HUES64 (cell line): ENCODE measurements around the gene UBE2Q2.
"Not testable (repeated sequence)": the region's sequence is repeated elsewhere in the genome, so short reads cannot be mapped to it uniquely, and the experiment has no call there.

Experiments used
- H3K27ac ChIP-seq: 2 replicates; pipeline ENCODE4 v1.7.0; 2013; ENCODE audit warnings: low read depth, low read length, inconsistent platforms
- H3K27me3 ChIP-seq: 2 replicates; pipeline ENCODE4 v1.6.1; 2013; ENCODE audit warnings: mild to moderate bottlenecking, low read length; ENCODE audit not compliant: insufficient read depth
- H3K36me3 ChIP-seq: 2 replicates; pipeline ENCODE4 v1.6.1; 2013; ENCODE audit warnings: mild to moderate bottlenecking, low read length; ENCODE audit not compliant: insufficient read depth
- H3K4me1 ChIP-seq: 2 replicates; pipeline ENCODE4 v1.6.1; 2013; ENCODE audit warnings: mild to moderate bottlenecking, low read length, moderate library complexity; ENCODE audit not compliant: insufficient read depth
- H3K4me3 ChIP-seq: 2 replicates; pipeline ENCODE4 v1.5.1; 2013; ENCODE audit warnings: mild to moderate bottlenecking, low read length, moderate library complexity
- H3K9ac ChIP-seq: 2 replicates; pipeline ENCODE4 v1.6.1; 2013; ENCODE audit warnings: mild to moderate bottlenecking, low read depth, low read length
- H3K9me3 ChIP-seq: 2 replicates; pipeline ENCODE4 v1.6.1; 2013; ENCODE audit warnings: low read depth, low read length; ENCODE audit not compliant: insufficient read depth
- WGBS: fragments of 150-250, 120-280 bp; methylation state at CpG from one replicate; pipeline ENCODE4 v1.1.7; 2013; ENCODE audit warnings: missing lambda C conversion rate; 5-methylcytosine and 5-hydroxymethylcytosine counted together

UBE2Q2 gene

DNA sequence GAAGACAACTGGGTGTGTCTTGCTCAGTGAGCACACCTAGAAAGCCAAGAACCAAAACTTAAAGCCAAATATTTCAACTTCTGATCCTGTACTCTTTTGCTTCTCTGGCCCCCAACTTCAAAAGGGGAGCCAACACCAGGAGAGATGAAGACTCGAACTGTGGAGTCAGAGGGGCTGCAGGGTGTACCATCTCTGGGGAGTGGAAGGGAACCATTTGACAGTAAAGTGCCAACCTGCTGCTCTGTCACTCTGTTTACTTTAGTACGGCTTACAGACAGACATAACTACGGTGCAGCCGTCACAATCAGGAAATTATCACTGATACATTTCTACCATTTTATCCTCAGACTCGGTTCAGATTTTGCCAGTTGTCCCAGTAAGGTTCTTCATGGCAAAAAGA, 62.0 kb downstream of the UBE2Q2 start:
- H3K9ac ChIP-seq = no peak overlapping the region
- H3K4me1 ChIP-seq = peaks cover 17% of the 10 kb centered on the region
- no peaks in the 10 kb centered on the region for H3K9me3 ChIP-seq
- no peak overlapping the region for H3K27ac ChIP-seq
- no peaks in the 10 kb centered on the region for H3K27me3 ChIP-seq
- 97% methylated on average over 5 of the region's 5 CpGs for WGBS
- peaks cover 57% of the 10 kb centered on the region for H3K36me3 ChIP-seq
- H3K4me3 ChIP-seq = no peak overlapping the region

- 94% methylated on average over 3 of the region's 3 CpGs for WGBS
- not testable (repeated sequence) for H3K4me3 ChIP-seq, H3K9ac ChIP-seq, H3K27ac ChIP-seq, H3K4me1 ChIP-seq, H3K27me3 ChIP-seq, H3K9me3 ChIP-seq
- H3K36me3 ChIP-seq = peaks cover 72% of the 10 kb centered on the region
Measured at GRCh38 chr15:75910355-75910754, 67.1 kb downstream of the UBE2Q2 start.

DNA sequence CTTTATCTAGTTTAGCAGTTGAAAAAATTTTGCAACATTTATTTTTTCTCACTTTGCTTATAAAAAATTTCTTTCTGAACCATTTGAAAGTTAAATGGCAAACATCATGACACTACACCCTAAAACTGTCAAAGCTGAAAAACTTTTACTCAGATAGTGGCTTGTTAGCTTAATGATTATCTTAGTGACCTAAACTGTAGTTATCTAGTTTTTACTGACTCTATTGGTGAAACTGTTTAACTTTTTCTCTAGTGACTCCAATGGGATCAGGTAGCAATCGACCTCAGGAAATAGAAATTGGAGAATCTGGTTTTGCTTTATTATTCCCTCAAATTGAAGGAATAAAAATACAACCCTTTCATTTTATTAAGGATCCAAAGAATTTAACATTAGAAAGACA, 73.7 kb downstream of the UBE2Q2 start:
- H3K27me3 ChIP-seq = no peaks in the 10 kb centered on the region
- no peaks in the 10 kb centered on the region for H3K4me1 ChIP-seq
- no peak overlapping the region for H3K9ac ChIP-seq
- H3K36me3 ChIP-seq = peaks cover 72% of the 10 kb centered on the region
- H3K9me3 ChIP-seq = no peaks in the 10 kb centered on the region
- WGBS = 100% methylated on average over 1 of the region's 1 CpG
- no peak overlapping the region for H3K4me3 ChIP-seq
- H3K27ac ChIP-seq = no peak overlapping the region

DNA sequence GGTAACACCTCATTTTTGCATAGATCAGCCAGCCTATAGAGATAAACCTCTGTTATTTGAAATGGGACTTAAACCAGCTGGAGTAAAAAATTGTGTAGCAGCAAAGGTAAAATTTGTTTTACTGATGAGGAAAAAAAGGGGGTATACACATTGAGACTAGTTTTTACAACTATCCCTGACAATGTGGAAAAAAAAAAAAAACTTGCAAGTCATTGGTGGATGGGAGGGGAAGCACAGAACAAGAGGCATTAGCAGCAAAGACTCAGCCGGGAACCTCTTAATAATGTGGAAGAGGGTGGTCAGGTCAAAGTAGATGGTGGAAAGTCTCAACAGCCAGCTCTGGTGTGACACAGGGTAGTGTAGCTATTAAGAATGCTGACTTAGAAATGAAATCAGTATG, 74.9 kb downstream of the UBE2Q2 start:
- no peak overlapping the region for H3K27ac ChIP-seq
- peaks cover 73% of the 10 kb centered on the region for H3K36me3 ChIP-seq
- no peak overlapping the region for H3K9ac ChIP-seq
- H3K27me3 ChIP-seq = no peaks in the 10 kb centered on the region
- H3K4me3 ChIP-seq = no peak overlapping the region
- no peaks in the 10 kb centered on the region for H3K9me3 ChIP-seq
- no peaks in the 10 kb centered on the region for H3K4me1 ChIP-seq
- 85% methylated on average over 1 of the region's 1 CpG for WGBS

DNA sequence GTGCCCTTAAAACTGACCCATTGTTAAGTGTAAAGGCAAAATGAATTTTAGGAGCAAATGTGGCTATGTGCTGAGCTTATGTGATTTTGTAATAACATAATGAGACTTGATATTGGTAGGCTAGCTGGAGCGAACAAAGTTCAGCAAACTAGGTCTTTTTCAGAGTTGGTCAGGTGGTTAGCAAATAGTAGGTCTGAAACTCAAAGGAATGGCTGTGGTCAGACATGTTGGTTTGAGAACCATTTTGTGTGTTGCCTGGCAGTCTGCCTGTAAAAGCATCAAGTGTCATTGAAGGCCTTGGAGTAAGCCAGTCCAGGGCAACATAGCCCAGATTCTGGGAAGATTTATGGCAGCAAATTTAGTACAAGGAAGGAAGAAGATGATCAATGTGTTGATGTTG, 76.8 kb downstream of the UBE2Q2 start:
- Histone ChIP-seq H3K9me3 (no peaks in the 10 kb centered on the region), H3K4me1 (peaks cover 4% of the 10 kb centered on the region; the same call in 1 of the 2 replicates), H3K4me3 (no peak overlapping the region), H3K36me3 (peaks cover 67% of the 10 kb centered on the region), H3K27me3 (no peaks in the 10 kb centered on the region), H3K9ac (no peak overlapping the region), H3K27ac (no peak overlapping the region)
- 94% methylated on average over 1 of the region's 1 CpG for WGBS

DNA sequence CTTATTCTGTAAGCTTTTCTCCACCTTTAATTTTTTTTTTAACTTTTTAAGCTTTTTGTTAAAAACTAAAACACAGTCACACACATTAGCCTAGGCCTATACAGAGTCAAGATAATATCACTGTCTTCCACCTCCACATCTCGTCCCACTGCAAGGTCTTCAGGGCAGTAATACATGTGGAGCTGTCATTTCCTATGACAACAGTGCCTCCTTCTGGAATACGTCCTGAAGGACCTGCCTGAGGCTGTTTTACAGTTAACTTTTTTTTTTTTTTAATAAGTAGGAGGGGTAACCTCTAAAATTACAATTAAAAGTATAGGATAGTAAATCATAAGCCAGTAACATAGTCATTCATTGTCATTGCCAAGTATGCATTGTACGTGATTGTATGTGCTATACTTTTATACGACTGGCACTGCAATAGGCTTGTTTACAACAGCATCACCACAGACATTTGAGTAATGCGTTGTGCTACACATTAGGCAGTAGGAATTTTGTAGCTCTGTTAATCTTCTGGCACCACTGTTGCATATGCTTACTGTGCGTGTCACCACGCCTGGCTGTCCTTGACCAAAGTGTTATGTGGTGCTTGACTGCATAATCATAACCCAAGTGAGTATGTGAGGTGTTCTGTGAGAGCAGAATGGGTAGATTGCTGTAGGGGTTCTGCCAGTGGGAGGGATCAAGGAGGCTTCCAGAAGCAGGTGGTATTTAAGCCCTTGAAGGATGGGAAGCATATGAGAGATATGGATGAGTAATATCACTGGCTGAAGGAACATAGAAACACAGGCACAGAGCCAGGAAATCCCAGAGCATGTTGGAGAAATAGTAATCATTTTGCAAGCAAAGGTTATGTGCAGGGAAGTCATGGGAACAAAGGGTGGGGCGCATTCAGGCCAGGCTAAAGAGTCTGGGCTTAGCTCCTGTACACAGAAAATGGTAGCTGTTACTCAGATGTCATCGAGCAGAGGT, 78.8 kb downstream of the UBE2Q2 start:
- H3K9ac ChIP-seq = no peak overlapping the region
- WGBS = 90% methylated on average over 9 of the region's 9 CpGs
- H3K27ac ChIP-seq = no peak overlapping the region
- H3K36me3 ChIP-seq = peaks cover 58% of the 10 kb centered on the region
- no peaks in the 10 kb centered on the region for H3K9me3 ChIP-seq
- H3K27me3 ChIP-seq = no peaks in the 10 kb centered on the region
- peaks cover 21% of the 10 kb centered on the region for H3K4me1 ChIP-seq
- H3K4me3 ChIP-seq = no peak overlapping the region

- H3K9me3 ChIP-seq = no peaks in the 10 kb centered on the region
- H3K27ac ChIP-seq = no peak overlapping the region
- WGBS = 96% methylated on average over 4 of the region's 4 CpGs
- no peaks in the 10 kb centered on the region for H3K27me3 ChIP-seq
- peaks cover 22% of the 10 kb centered on the region for H3K4me1 ChIP-seq
- no peak overlapping the region for H3K9ac ChIP-seq
- H3K36me3 ChIP-seq = peaks cover 40% of the 10 kb centered on the region
- H3K4me3 ChIP-seq = no peak overlapping the region
Measured at GRCh38 chr15:75923756-75924155, 80.5 kb downstream of the UBE2Q2 start.

GRCh38 chr15:75924576-75924975, 81.3 kb downstream of the UBE2Q2 start:
- Histone ChIP-seq H3K9ac (no peak overlapping the region), H3K27me3 (no peaks in the 10 kb centered on the region), H3K9me3 (no peaks in the 10 kb centered on the region), H3K36me3 (peaks cover 34% of the 10 kb centered on the region), H3K4me3 (no peak overlapping the region), H3K4me1 (peaks cover 22% of the 10 kb centered on the region), H3K27ac (no peak overlapping the region)
- WGBS = 86% methylated on average over 1 of the region's 1 CpG

DNA sequence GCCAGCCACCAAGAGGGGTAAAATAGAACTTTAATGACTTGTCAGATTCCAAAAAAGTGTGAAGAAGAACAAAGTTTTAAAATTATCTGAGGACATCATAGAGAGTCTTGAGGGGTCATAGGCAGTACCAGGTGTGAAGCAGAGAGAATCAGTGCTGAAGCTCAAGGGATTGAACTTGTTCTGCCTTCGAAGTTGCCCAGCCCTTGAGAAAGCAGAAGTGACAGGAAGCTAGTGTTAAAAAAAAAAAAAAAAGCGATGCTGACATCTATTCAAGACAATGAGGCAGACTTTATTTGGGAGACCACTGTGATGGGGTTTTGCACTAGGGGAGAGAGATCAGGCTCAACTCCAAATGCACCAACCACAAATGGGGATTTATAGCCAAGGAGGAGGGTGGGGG, 82.2 kb downstream of the UBE2Q2 start:
- Histone ChIP-seq H3K9me3 (no peaks in the 10 kb centered on the region), H3K9ac (no peak overlapping the region), H3K4me1 (peaks cover 22% of the 10 kb centered on the region), H3K27me3 (no peaks in the 10 kb centered on the region), H3K4me3 (no peak overlapping the region), H3K27ac (no peak overlapping the region), H3K36me3 (peaks cover 38% of the 10 kb centered on the region)
- WGBS = 96% methylated on average over 2 of the region's 2 CpGs

DNA sequence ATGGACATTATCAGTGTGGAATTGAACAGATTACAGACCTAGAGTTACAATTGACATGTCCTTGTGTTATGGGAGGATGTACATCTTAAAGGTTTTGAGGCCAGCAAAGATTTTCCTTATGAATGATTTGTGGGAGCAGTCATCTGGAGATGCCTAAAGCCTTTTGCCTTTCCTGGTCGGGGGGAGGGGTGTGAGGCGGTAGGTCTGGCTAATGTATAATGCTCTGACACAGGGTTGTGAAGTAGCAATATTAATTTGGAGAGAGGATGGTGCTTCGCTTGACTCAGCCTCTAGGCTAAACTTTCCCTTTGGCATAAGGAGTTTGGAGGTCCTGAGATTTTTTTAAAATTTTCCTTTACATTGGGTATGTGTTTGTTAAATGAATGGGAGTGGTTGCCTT, 83.7 kb downstream of the UBE2Q2 start:
- Histone ChIP-seq H3K27ac (no peak overlapping the region), H3K36me3 (peaks cover 48% of the 10 kb centered on the region), H3K4me1 (peaks cover 22% of the 10 kb centered on the region), H3K27me3 (no peaks in the 10 kb centered on the region), H3K9ac (no peak overlapping the region), H3K4me3 (no peak overlapping the region), H3K9me3 (no peaks in the 10 kb centered on the region)
- WGBS = 85% methylated on average over 3 of the region's 3 CpGs

DNA sequence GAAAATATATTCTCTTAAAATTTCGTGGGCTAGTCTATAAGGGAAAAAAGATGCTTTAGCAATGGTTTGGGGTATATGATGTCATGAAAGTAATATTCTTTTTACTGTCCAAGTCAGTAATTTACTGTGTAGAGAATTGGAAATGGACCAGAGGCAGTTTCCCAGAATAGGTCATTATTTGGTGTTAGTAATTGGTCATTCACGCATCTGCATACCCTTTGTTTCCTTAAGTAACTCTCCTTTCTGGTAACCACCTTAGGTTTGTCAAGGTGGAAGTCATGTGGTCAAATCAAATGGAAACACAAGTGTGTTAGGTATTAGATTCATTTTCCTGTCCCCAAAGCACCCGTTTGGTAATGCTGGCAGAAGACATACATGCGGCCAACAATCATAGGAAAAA, 84.4 kb downstream of the UBE2Q2 start:
- Histone ChIP-seq H3K4me3 (no peak overlapping the region), H3K27me3 (no peaks in the 10 kb centered on the region), H3K36me3 (peaks cover 54% of the 10 kb centered on the region), H3K4me1 (peaks cover 22% of the 10 kb centered on the region), H3K9ac (no peak overlapping the region), H3K9me3 (no peaks in the 10 kb centered on the region), H3K27ac (no peak overlapping the region)
- WGBS = 97% methylated on average over 4 of the region's 4 CpGs
